ENCODE measurements around the gene TBC1D10A. TPM values are rescaled to one million over a fixed set of nuclear protein-coding genes. Genes with fewer than 3 reads are reported as not detected.
"Not testable (repeated sequence)": the region's sequence is repeated elsewhere in the genome, so short reads cannot be mapped to it uniquely, and the experiment has no call there.

Gene TBC1D10A
- polyA plus RNA-seq, 2 donors = 30.4 to 35.3 TPM

DNA sequence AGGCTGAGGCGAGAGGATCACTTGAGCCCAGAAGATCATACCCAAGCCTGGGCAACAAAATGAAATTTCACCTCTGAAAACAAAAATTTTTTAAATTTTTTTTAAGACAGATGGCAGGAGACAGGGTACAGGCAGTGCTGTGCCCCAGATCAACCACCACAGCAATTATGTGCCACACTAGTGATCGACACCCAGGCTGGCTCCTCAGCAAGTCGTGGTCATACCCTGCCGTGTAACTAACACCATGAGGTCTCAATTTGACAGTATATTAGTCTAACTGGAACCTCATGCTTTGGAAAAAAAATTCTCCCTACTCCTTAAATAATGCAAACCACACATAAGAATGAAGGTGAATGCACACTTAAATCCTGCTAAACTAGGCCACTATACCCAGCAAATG, 21.7 kb upstream of the TBC1D10A start:
- Histone ChIP-seq H3K4me1 (ENCODE audit: control insufficient read depth in 2 of 2, insufficient read depth in 2 of 2, low read length in 1 of 2) (no peaks in the 10 kb centered on the region), H3K36me3 (ENCODE audit: control insufficient read depth in 2 of 2, insufficient read depth in 2 of 2, low read length in 1 of 2) (peaks cover 40% of the 10 kb centered on the region in 2 donors), H3K4me3 (ENCODE audit: low read depth in 1 of 2, low read length in 2 of 2) (no peak overlapping the region), H3K27me3 (ENCODE audit: control insufficient read depth in 1 of 2, insufficient read depth in 2 of 2, low read length in 2 of 2) (no peaks in the 10 kb centered on the region), H3K27ac (ENCODE audit: low read depth in 2 of 2, low read length in 1 of 2) (no peak overlapping the region), H3K9me3 (ENCODE audit: control insufficient read depth in 2 of 2, insufficient read depth in 1 of 2, low read depth in 1 of 2, low read length in 1 of 2) (no peaks in the 10 kb centered on the region)
- 74 to 84% methylated on average over 4 of the region's 4 CpGs for WGBS, 2 donors

- Histone ChIP-seq H3K36me3 (ENCODE audit: control insufficient read depth in 2 of 2, insufficient read depth in 2 of 2, low read length in 1 of 2) (peaks cover 47 to 48% of the 10 kb centered on the region in 2 donors), H3K9me3 (ENCODE audit: control insufficient read depth in 2 of 2, insufficient read depth in 1 of 2, low read depth in 1 of 2, low read length in 1 of 2) (no peaks in the 10 kb centered on the region), H3K27ac (ENCODE audit: low read depth in 2 of 2, low read length in 1 of 2) (no peak overlapping the region)
Measured at GRCh38 chr22:30347255-30347892, 20.6 kb upstream of the TBC1D10A start.

DNA sequence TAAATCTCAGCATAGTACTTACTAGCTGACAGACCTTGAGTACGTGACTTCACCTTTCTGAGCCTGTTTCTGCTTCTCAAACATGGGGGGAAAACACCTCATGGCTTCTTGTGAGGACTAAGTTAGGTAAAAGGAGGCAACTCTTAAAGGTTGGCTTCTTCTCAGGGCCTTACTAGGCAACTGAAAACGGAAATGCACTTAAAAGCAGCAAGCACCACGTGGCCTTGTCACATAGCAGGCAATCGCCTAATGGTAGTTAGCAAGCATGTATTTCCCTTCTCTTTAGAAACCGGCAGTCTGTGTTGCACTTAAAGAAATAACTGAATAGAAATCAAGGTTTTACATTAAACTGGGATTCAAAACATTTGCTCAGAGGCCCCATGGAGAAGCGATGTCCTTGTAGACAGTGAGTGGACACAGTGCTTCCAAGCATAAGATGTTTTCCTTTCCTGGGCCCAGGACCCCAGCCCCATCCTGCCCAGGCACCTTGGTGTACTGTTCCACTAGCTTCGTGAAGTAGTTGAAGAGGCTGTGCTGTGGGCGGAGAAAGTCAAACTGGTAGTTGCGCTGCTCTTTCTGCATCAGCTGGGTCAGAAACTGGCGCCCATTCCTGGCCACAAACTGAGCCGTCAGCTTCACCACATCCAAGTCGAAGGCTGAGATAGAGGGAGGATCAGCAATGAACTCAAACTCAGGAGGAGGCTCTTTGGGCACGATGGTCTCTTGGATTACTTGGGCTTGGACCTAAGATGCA, 17.9 kb upstream of the TBC1D10A start:
- WGBS, 2 donors = 88 to 92% methylated on average over 13 of the region's 13 CpGs
- Histone ChIP-seq H3K36me3 (ENCODE audit: control insufficient read depth in 2 of 2, insufficient read depth in 2 of 2, low read length in 1 of 2) (peaks cover 64 to 69% of the 10 kb centered on the region in 2 donors), H3K4me3 (ENCODE audit: low read depth in 1 of 2, low read length in 2 of 2) (no peak overlapping the region), H3K9me3 (ENCODE audit: control insufficient read depth in 2 of 2, insufficient read depth in 1 of 2, low read depth in 1 of 2, low read length in 1 of 2) (no peaks in the 10 kb centered on the region), H3K27ac (ENCODE audit: low read depth in 2 of 2, low read length in 1 of 2) (no peak overlapping the region), H3K27me3 (ENCODE audit: control insufficient read depth in 1 of 2, insufficient read depth in 2 of 2, low read length in 2 of 2) (no peaks in the 10 kb centered on the region), H3K4me1 (ENCODE audit: control insufficient read depth in 2 of 2, insufficient read depth in 2 of 2, low read length in 1 of 2) (no peaks in the 10 kb centered on the region)

More at GRCh38 chr22:30347255-30347892, 20.6 kb upstream of the TBC1D10A start:
- Histone ChIP-seq H3K4me1 (ENCODE audit: control insufficient read depth in 2 of 2, insufficient read depth in 2 of 2, low read length in 1 of 2) (no peaks in the 10 kb centered on the region), H3K27me3 (ENCODE audit: control insufficient read depth in 1 of 2, insufficient read depth in 2 of 2, low read length in 2 of 2) (no peaks in the 10 kb centered on the region), H3K4me3 (ENCODE audit: low read depth in 1 of 2, low read length in 2 of 2) (no peak overlapping the region)
- 65 to 69% methylated on average over 5 of the region's 5 CpGs for WGBS, 2 donors

- H3K27ac ChIP-seq (ENCODE audit: low read depth in 2 of 2, low read length in 1 of 2) = no peak overlapping the region
- 80 to 86% methylated on average over 16 of the region's 16 CpGs for WGBS, 2 donors
- peaks cover 80 to 90% of the 10 kb centered on the region in 2 donors for H3K36me3 ChIP-seq (ENCODE audit: control insufficient read depth in 2 of 2, insufficient read depth in 2 of 2, low read length in 1 of 2)
- H3K4me3 ChIP-seq (ENCODE audit: low read depth in 1 of 2, low read length in 2 of 2) = no peak overlapping the region
- no peaks in the 10 kb centered on the region for H3K27me3 ChIP-seq (ENCODE audit: control insufficient read depth in 1 of 2, insufficient read depth in 2 of 2, low read length in 2 of 2)
- H3K4me1 ChIP-seq (ENCODE audit: control insufficient read depth in 2 of 2, insufficient read depth in 2 of 2, low read length in 1 of 2) = no peaks in the 10 kb centered on the region
- H3K9me3 ChIP-seq (ENCODE audit: control insufficient read depth in 2 of 2, insufficient read depth in 1 of 2, low read depth in 1 of 2, low read length in 1 of 2) = no peaks in the 10 kb centered on the region
Measured at GRCh38 chr22:30340911-30341685, 14.4 kb upstream of the TBC1D10A start.

DNA sequence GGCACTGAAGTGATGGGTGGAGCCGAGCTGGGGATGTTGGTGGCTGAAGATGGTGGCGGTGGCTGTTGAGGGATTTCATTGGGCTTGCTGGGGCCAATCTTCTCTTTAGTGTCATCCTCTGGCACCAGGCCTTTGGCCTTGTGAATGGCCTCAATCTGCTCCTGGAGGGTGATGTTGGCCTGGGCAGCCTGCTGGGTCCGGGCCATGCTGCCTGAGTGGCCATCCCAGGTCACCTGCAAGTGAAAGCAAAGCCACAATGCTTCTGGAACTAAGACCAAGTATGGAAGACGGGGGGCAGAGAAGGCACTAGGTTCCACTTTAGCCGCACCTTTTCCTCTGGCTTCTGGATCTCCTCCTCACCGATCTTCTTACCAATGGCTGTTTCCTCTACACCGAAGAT, 12.1 kb upstream of the TBC1D10A start:
- H3K4me1 ChIP-seq (ENCODE audit: control insufficient read depth in 2 of 2, insufficient read depth in 2 of 2, low read length in 1 of 2) = peaks cover 0 to 4% of the 10 kb centered on the region in 2 donors
- H3K9me3 ChIP-seq (ENCODE audit: control insufficient read depth in 2 of 2, insufficient read depth in 1 of 2, low read depth in 1 of 2, low read length in 1 of 2) = no peaks in the 10 kb centered on the region
- H3K4me3 ChIP-seq (ENCODE audit: low read depth in 1 of 2, low read length in 2 of 2) = no peak overlapping the region
- H3K27me3 ChIP-seq (ENCODE audit: control insufficient read depth in 1 of 2, insufficient read depth in 2 of 2, low read length in 2 of 2) = no peaks in the 10 kb centered on the region
- 98 to 99% methylated on average over 7 of the region's 7 CpGs for WGBS, 2 donors
- H3K27ac ChIP-seq (ENCODE audit: low read depth in 2 of 2, low read length in 1 of 2) = no peak overlapping the region
- peaks cover 75 to 90% of the 10 kb centered on the region in 2 donors for H3K36me3 ChIP-seq (ENCODE audit: control insufficient read depth in 2 of 2, insufficient read depth in 2 of 2, low read length in 1 of 2)

- not testable (repeated sequence) for H3K27me3 ChIP-seq (ENCODE audit: control insufficient read depth in 1 of 2, insufficient read depth in 2 of 2, low read length in 2 of 2); H3K9me3 ChIP-seq (ENCODE audit: control insufficient read depth in 2 of 2, insufficient read depth in 1 of 2, low read depth in 1 of 2, low read length in 1 of 2); H3K27ac ChIP-seq (ENCODE audit: low read depth in 2 of 2, low read length in 1 of 2); H3K4me1 ChIP-seq (ENCODE audit: control insufficient read depth in 2 of 2, insufficient read depth in 2 of 2, low read length in 1 of 2); H3K4me3 ChIP-seq (ENCODE audit: low read depth in 1 of 2, low read length in 2 of 2)
- peaks cover 72 to 91% of the 10 kb centered on the region in 2 donors for H3K36me3 ChIP-seq (ENCODE audit: control insufficient read depth in 2 of 2, insufficient read depth in 2 of 2, low read length in 1 of 2)
- 79 to 83% methylated on average over 8 to 9 of the region's 9 CpGs for WGBS, 2 donors
Measured at GRCh38 chr22:30338341-30338740, 11.6 kb upstream of the TBC1D10A start.

- WGBS, 2 donors = 87 to 92% methylated on average over 8 of the region's 8 CpGs
- Histone ChIP-seq H3K27me3 (ENCODE audit: control insufficient read depth in 1 of 2, insufficient read depth in 2 of 2, low read length in 2 of 2) (no peaks in the 10 kb centered on the region), H3K27ac (ENCODE audit: low read depth in 2 of 2, low read length in 1 of 2) (no peak overlapping the region), H3K9me3 (ENCODE audit: control insufficient read depth in 2 of 2, insufficient read depth in 1 of 2, low read depth in 1 of 2, low read length in 1 of 2) (no peaks in the 10 kb centered on the region), H3K4me3 (ENCODE audit: low read depth in 1 of 2, low read length in 2 of 2) (no peak overlapping the region), H3K4me1 (ENCODE audit: control insufficient read depth in 2 of 2, insufficient read depth in 2 of 2, low read length in 1 of 2) (peaks cover 0 to 4% of the 10 kb centered on the region in 2 donors), H3K36me3 (ENCODE audit: control insufficient read depth in 2 of 2, insufficient read depth in 2 of 2, low read length in 1 of 2) (peaks cover 67 to 86% of the 10 kb centered on the region in 2 donors)
Measured at GRCh38 chr22:30337461-30337778, 10.7 kb upstream of the TBC1D10A start.

GRCh38 chr22:30336752-30337460, 10.2 kb upstream of the TBC1D10A start:
- peaks cover 62 to 83% of the 10 kb centered on the region in 2 donors for H3K36me3 ChIP-seq (ENCODE audit: control insufficient read depth in 2 of 2, insufficient read depth in 2 of 2, low read length in 1 of 2)
- H3K27me3 ChIP-seq (ENCODE audit: control insufficient read depth in 1 of 2, insufficient read depth in 2 of 2, low read length in 2 of 2) = no peaks in the 10 kb centered on the region
- H3K9me3 ChIP-seq (ENCODE audit: control insufficient read depth in 2 of 2, insufficient read depth in 1 of 2, low read depth in 1 of 2, low read length in 1 of 2) = no peaks in the 10 kb centered on the region
- no peak overlapping the region for H3K4me3 ChIP-seq (ENCODE audit: low read depth in 1 of 2, low read length in 2 of 2)
- no peak overlapping the region for H3K27ac ChIP-seq (ENCODE audit: low read depth in 2 of 2, low read length in 1 of 2)
- 95 to 96% methylated on average over 4 of the region's 4 CpGs for WGBS, 2 donors
- peaks cover 0 to 4% of the 10 kb centered on the region in 2 donors for H3K4me1 ChIP-seq (ENCODE audit: control insufficient read depth in 2 of 2, insufficient read depth in 2 of 2, low read length in 1 of 2)

GRCh38 chr22:30335236-30335635, 8.5 kb upstream of the TBC1D10A start:
- WGBS, 2 donors = 95 to 100% methylated on average over 1 of the region's 1 CpG
- H3K9me3 ChIP-seq (ENCODE audit: control insufficient read depth in 2 of 2, insufficient read depth in 1 of 2, low read depth in 1 of 2, low read length in 1 of 2) = no peaks in the 10 kb centered on the region
- H3K36me3 ChIP-seq (ENCODE audit: control insufficient read depth in 2 of 2, insufficient read depth in 2 of 2, low read length in 1 of 2) = peaks cover 46 to 69% of the 10 kb centered on the region in 2 donors
- no peaks in the 10 kb centered on the region for H3K27me3 ChIP-seq (ENCODE audit: control insufficient read depth in 1 of 2, insufficient read depth in 2 of 2, low read length in 2 of 2)
- no peak overlapping the region for H3K27ac ChIP-seq (ENCODE audit: low read depth in 2 of 2, low read length in 1 of 2)
- H3K4me1 ChIP-seq (ENCODE audit: control insufficient read depth in 2 of 2, insufficient read depth in 2 of 2, low read length in 1 of 2) = peaks cover 0 to 4% of the 10 kb centered on the region in 2 donors
- no peak overlapping the region for H3K4me3 ChIP-seq (ENCODE audit: low read depth in 1 of 2, low read length in 2 of 2)
